ENCODE results near the gene MME.

Gene MME

DNA sequence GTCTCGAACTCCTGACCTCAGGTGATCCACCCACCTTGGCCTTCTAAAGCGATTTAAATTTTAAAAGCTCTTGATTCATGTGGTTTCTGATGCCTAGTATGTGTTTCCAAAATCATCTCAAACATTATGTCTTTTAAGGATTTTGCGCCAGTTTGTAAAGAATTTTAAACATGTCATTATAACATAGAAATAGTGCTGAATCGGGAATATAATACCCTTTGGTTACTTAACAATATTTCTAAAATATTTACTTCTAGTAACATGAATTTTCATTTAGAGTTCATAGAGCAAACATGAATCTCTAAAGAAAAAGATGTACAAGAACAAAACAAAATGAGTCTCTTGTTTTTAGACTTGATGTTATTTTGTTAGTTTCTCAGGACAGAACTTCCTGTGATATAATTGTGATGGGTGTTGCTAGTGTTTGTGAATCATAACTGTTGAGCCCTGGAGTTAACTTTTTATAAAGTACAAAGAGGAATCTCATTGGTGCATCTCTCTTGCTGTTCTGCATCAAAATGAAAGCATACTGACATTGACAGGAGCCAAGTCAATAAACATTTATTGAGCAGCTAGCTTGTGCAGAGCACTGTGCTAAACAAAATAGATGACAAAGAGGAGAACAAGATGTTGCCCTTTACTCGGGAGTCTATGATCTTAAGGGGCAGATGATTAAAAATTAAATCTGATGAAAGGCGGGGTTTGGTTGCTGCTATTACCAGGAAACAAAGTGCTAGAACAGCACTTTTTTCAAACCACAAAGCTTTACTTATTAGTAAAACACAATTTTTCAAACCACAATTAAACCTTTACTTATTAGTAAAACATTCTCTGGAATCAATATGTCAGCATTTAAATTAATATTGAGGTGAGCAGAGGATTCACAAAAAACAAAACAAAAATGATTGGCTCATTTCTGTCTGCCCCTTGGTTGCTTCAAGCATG is 73.4 kb downstream of the MME start:
- no peak for FAIRE-seq

DNA sequence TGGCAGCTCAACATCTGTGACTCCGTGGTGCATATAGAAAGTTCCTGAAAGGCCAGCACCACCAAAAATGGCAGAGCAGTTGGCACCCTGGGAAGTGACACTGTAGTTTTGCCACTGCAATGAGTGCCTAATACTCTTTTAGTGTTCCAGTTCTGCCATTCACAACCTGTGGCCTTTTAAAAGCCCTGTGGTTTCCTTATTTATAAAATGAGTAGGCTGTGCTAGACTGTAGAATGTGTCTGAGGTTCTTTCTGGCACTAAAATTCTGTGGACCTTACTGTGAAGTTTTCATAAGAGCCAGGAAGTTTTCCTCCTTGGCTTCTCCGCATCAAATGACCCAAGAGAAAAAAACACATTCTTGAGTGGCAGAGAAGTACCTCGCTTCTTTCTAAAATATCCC is 74.1 kb downstream of the MME start:
- FAIRE-seq, result no peak

DNA sequence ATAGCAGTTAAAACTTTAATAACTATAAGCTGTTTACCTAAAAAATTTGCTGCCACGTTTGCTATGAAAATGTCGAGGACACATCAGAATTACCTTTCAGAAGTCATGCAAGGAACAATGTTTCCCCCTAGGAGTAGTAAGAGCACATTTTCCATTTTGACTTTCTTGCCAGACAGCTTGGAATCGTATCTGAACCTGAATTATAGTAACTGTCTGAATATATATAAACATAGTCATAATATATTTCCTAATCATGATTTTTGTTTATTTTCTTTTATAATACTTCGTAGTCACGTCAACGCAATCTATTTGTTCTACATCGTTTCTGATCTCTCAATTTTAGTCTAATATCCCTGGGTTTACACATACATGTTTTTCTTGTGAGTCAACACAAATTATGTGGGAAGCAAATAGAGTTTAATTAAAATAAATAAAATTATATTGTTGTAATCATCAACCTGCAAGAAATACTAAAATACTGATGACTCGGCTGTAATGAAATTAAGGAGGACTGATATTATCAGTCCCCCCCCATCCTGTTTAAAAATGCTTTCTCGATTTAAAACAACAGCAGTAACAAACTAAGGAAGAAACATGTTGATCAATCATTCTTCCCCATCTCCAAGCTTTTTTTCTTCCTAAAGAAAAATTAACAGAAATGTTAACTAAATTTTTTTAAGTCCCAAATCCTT is 78.4 kb downstream of the MME start:
- no peak for FAIRE-seq

GRCh38 chr3:155159301-155159700 is 79.2 kb downstream of the MME start:
- no peak for FAIRE-seq

DNA sequence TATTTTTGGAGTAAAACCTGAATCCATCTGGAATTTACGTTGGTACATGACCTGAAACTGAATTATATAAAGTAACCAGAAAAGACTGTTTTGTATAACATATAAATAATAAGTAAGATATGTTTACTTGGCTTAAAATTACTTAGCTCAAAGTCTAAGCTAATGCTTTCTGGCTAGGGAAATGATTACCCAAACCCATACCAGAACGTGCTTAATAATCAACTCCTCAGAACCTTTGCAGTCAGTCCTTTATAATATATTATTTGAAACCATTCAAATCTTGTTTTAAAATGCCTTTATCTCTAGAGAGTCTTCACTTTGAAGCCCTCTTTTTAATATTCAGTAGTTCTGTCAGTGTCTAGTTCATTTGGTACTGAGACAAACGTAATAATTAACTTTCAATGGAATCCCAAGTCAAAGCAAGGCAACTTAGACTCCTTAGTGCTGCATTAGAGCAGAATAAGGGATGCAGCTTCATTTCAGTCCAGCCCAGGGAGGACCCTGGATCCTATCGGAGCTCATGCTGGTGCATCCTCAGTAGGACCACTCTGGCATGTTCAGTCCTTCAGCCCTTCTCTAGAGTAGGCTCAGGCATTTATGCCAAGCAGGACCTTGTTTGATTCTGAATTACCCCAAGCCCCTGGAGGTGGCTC is 81.6 kb downstream of the MME start:
- FAIRE-seq, result no peak

GRCh38 chr3:155164306-155164705 is 84.2 kb downstream of the MME start:
- FAIRE-seq, result no peak

DNA sequence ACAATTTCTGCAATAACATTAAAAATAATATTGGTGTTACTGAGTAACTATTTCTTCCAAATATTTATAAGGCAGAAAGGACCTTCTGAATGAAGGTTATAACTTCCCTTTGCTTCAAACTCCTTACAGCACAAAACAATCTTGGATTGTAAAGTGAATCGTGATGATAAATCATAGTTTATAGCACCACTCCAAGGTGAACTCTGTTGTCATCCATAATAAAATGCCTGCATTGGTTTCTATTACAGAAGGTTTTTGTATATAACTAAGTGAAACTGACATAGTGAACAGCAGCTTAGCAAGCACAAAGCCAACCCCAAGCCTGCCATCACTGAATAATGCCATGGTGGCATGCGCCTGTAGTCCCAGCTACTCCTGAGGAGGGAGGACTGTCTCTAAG is 86.3 kb downstream of the MME start:
- FAIRE-seq, result no peak

- no peak for FAIRE-seq
Measured at GRCh38 chr3:155169197-155169596, 89.1 kb downstream of the MME start.

DNA sequence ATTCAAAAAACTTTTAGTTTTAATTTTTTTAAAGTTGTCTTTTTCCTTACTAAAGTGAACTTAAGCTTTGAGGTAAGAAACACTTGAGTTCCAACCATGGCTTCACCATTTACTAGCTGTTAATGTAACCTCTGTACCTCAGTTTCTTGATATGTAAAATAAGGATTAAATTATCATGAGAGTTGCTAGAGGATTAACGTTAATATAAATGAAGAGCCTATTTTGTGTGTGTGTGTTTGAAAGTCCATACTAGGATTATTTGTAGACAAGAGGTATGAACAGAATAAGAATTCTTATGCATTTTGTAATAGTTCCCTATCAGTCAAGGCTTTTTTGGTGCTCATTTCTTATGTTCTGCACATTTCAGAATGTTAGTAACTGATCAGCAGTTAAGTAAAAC is 93.7 kb downstream of the MME start:
- no peak for FAIRE-seq

DNA sequence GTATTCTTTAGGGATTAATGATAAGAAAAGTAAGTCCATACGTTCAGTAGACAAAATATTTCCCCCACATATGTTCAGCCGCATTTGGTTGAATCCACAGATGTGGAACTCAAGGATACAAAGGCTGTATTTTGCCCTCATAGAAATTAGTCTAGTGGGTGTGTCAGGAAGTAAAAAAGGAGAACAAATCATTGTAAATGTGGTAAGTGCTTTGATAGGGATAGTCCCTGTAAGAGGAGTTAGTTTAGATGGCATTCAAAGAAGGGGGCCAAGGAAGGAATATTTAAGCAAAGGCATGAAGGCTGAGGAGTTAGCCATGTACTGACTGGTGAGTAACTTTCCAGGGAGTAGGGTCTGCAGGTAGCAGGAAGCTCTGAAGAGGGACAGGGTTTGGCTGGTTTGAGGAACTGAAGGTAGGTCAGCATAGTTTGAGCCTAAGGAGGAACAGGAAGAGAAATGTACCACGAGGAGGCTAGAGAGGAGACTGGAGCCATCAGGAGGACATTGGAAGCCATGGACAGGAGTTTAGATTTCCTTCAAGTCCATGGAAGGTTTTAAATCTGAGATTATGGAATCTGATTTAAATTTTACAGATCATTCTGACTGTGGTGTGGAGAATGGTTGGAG is 98.8 kb downstream of the MME start:
- no peak for FAIRE-seq

- no peak for FAIRE-seq
Measured at GRCh38 chr3:155179437-155179827, 99.3 kb downstream of the MME start.

GRCh38 chr3:155179966-155180757 is 100.0 kb downstream of the MME start:
- FAIRE-seq, result no peak

GRCh38 chr3:155182467-155182866 is 102.3 kb downstream of the MME start:
- FAIRE-seq, result no peak

DNA sequence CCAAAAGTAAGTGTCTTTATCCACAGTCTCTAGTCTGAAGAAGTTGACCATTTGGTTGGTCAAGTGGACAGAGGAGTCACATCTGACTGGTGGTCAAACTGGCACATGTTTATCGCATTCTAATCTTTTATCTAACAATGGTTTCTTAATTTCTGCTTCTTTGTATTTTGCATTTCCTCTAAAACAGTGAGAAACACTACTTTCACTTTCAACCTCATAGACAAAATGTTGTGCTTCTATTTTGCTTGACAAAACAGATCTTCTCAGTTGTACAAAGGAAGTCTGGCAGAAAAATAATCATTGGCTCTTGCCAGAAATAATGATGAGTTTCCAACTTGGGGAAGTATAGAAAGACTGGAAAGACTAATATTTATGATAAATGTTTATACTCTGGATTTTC is 103.9 kb downstream of the MME start:
- no peak for FAIRE-seq

GRCh38 chr3:155185631-155186071 is 105.5 kb downstream of the MME start:
- FAIRE-seq, result no peak

GRCh38 chr3:155188031-155188430 is 107.9 kb downstream of the MME start:
- no peak for FAIRE-seq

- FAIRE-seq, result no peak
Measured at GRCh38 chr3:155189478-155189877, 109.4 kb downstream of the MME start.

DNA sequence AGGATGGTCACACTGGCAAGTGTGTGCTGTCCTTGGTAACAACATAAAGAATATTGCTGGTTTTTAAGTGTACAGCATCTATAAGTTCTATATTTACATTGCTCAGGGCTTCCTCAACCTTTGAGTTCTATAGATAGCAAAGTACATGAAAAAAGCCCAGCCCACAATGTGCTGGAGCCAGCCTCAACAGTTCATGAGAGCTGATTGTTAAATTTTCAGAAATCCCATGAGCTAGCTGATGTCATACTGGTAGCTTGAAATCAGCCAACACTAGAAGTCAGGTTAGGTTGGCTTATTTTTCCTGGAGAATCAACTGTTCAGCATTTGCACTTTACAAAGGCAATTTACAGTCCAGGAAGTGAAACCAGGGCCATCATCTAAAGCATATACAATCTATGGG is 110.6 kb downstream of the MME start:
- FAIRE-seq, result no peak

GRCh38 chr3:155192957-155193746 is 113.0 kb downstream of the MME start:
- no peak for FAIRE-seq

DNA sequence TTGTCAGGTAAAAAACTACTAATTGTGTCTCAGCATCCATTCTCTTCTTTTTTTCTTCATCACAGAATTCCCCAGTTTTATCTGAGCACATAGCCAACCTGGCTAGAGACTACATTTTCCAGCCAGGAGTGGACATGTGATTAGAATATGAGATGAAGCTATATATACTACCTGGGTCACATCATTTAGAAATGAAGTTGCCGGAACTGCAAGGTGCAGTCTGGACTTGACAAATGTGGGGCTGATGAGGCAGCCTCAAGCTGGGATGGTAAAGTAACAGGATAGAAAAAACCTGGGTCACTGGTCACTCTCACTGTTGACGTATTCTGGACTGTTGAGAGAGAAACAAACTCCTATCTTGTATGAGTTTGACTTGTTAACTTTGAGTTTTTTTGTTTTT is 113.7 kb downstream of the MME start:
- FAIRE-seq, result no peak

All from islet of Langerhans (tissue), 1 donor.